ENCODE results near the gene JSRP1.

JSRP1 gene

DNA sequence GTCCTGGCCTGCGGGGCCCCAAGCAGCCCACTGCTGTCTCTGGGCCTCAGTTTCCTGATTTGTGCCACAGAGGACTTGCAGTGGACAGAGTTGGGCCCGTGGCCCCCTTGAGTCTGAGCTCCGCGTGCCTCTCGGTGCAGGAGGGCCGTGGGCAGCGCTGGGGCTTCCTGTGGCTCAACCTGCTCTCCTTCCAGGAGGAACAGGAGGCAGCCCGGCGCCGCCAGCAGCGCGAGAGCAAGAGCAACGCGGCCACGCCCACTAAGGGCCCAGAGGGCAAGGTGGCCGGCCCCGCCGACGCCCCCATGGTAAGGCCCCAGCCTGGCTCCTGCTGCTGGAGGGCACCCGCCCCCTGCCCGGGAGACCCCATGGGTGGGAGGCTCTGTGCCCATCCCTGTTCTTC, 46.0 kb downstream of the JSRP1 start:
- no peak overlapping the region for H3K27ac ChIP-seq (ENCODE audit: low read depth, low read length, poor library complexity, severe bottlenecking)
- H3K4me3 ChIP-seq (ENCODE audit: low read depth, low read length, poor library complexity, severe bottlenecking): no peak overlapping the region
- H3K9me3 ChIP-seq (ENCODE audit: low read length): no peaks in the 10 kb centered on the region
- no peak overlapping the region for H3K9ac ChIP-seq (ENCODE audit: low read length)
- peaks cover 22% of the 10 kb centered on the region for H3K36me3 ChIP-seq (ENCODE audit: insufficient read depth, low read length)
- TF ChIP-seq, protein P1, sequence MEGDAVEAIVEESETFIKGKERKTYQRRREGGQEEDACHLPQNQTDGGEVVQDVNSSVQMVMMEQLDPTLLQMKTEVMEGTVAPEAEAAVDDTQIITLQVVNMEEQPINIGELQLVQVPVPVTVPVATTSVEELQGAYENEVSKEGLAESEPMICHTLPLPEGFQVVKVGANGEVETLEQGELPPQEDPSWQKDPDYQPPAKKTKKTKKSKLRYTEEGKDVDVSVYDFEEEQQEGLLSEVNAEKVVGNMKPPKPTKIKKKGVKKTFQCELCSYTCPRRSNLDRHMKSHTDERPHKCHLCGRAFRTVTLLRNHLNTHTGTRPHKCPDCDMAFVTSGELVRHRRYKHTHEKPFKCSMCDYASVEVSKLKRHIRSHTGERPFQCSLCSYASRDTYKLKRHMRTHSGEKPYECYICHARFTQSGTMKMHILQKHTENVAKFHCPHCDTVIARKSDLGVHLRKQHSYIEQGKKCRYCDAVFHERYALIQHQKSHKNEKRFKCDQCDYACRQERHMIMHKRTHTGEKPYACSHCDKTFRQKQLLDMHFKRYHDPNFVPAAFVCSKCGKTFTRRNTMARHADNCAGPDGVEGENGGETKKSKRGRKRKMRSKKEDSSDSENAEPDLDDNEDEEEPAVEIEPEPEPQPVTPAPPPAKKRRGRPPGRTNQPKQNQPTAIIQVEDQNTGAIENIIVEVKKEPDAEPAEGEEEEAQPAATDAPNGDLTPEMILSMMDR (IDR thresholded peaks at IDR 0.05; ENCODE audit: low read length): no peak
- H2AFZ ChIP-seq (ENCODE audit: low read length): no peak overlapping the region
- H4K20me1 ChIP-seq (ENCODE audit: insufficient read depth, low read length): no peaks in the 10 kb centered on the region
- no peaks in the 10 kb centered on the region for H3K9me2 ChIP-seq (ENCODE audit: low read depth, low read length)
- H3K4me2 ChIP-seq (ENCODE audit: low read length): no peak overlapping the region
- no peaks in the 10 kb centered on the region for H3K27me3 ChIP-seq (ENCODE audit: insufficient read depth, low read length)
- peaks cover 7% of the 10 kb centered on the region for H3K4me1 ChIP-seq (ENCODE audit: insufficient read depth, low read length, severe bottlenecking)
- no peaks in the 10 kb centered on the region for H3F3A ChIP-seq (ENCODE audit: insufficient read depth, low read length)
- H3K79me2 ChIP-seq (ENCODE audit: insufficient read depth, low read length): no peaks in the 10 kb centered on the region

DNA sequence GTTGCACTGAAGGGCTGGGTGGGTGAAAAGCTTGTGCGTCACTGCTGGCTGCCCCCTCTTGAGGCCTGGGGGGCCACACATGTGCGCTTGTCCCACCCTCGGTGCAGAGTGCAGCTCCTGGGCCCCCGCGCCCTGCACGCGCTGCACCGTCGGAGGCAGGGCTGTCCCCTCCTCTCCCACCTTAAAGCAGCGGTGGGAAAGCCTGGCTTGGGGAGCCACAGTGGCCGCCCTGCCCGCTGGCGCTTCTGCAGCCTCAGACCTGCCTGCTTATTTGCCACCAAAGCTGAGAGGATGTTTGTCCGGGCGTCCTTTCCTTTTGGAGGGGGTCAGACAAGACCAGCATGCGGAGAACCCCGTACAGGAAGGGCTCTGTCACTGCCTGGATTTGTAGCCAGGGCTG, 46.8 kb downstream of the JSRP1 start:
- H3K36me3 ChIP-seq (ENCODE audit: insufficient read depth, low read length): peaks cover 17% of the 10 kb centered on the region
- H3K9me2 ChIP-seq (ENCODE audit: low read depth, low read length): no peaks in the 10 kb centered on the region
- no peak overlapping the region for H3K27ac ChIP-seq (ENCODE audit: low read depth, low read length, poor library complexity, severe bottlenecking)
- H3K4me2 ChIP-seq (ENCODE audit: low read length): no peak overlapping the region
- no peaks in the 10 kb centered on the region for H4K20me1 ChIP-seq (ENCODE audit: insufficient read depth, low read length)
- H2AFZ ChIP-seq (ENCODE audit: low read length): no peak overlapping the region
- H3K4me3 ChIP-seq (ENCODE audit: low read depth, low read length, poor library complexity, severe bottlenecking): no peak overlapping the region
- peaks cover 3% of the 10 kb centered on the region for H3K4me1 ChIP-seq (ENCODE audit: insufficient read depth, low read length, severe bottlenecking)
- no peaks in the 10 kb centered on the region for H3K9me3 ChIP-seq (ENCODE audit: low read length)
- H3F3A ChIP-seq (ENCODE audit: insufficient read depth, low read length): no peaks in the 10 kb centered on the region
- TF ChIP-seq, protein P1 (IDR thresholded peaks at IDR 0.05; ENCODE audit: low read length): no peak
- no peak for TF ChIP-seq EZH2 (IDR thresholded peaks at IDR 0.05; ENCODE audit: borderline replicate concordance, low read length)
- no peak overlapping the region for H3K9ac ChIP-seq (ENCODE audit: low read length)
- H3K27me3 ChIP-seq (ENCODE audit: insufficient read depth, low read length): no peaks in the 10 kb centered on the region
- no peaks in the 10 kb centered on the region for H3K79me2 ChIP-seq (ENCODE audit: insufficient read depth, low read length)

DNA sequence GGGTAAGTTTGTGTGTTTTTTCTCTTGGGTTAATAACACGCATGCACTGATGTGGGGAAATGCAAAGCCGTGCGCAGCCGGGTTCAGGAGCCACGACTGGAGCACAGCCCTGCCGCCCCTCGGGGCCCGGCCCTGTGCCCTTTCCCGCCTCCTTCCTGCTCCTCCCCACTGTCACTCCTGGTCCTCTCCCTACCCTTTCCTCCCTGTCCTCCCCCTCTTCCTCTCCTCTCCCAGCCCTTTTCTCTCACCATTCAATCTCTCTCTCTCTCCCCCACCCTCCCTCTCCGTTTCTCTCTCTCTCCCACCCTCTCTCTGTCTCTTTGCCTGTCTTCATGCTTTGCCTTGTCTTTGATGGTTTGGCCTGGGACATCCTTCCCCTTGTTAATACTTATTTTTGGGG, 47.2 kb downstream of the JSRP1 start:
- H3K4me2 ChIP-seq (ENCODE audit: low read length): no peak overlapping the region
- H3K9me2 ChIP-seq (ENCODE audit: low read depth, low read length): no peaks in the 10 kb centered on the region
- no peak overlapping the region for H3K27ac ChIP-seq (ENCODE audit: low read depth, low read length, poor library complexity, severe bottlenecking)
- H3F3A ChIP-seq (ENCODE audit: insufficient read depth, low read length): no peaks in the 10 kb centered on the region
- no peak for TF ChIP-seq EZH2 (IDR thresholded peaks at IDR 0.05; ENCODE audit: borderline replicate concordance, low read length)
- TF ChIP-seq, protein P1 (IDR thresholded peaks at IDR 0.05; ENCODE audit: low read length): no peak
- H4K20me1 ChIP-seq (ENCODE audit: insufficient read depth, low read length): no peaks in the 10 kb centered on the region
- no peaks in the 10 kb centered on the region for H3K27me3 ChIP-seq (ENCODE audit: insufficient read depth, low read length)
- peaks cover 14% of the 10 kb centered on the region for H3K36me3 ChIP-seq (ENCODE audit: insufficient read depth, low read length)
- H3K9me3 ChIP-seq (ENCODE audit: low read length): no peaks in the 10 kb centered on the region
- no peaks in the 10 kb centered on the region for H3K79me2 ChIP-seq (ENCODE audit: insufficient read depth, low read length)
- H3K4me1 ChIP-seq (ENCODE audit: insufficient read depth, low read length, severe bottlenecking): peaks cover 3% of the 10 kb centered on the region
- no peak overlapping the region for H3K4me3 ChIP-seq (ENCODE audit: low read depth, low read length, poor library complexity, severe bottlenecking)
- no peak overlapping the region for H3K9ac ChIP-seq (ENCODE audit: low read length)
- H2AFZ ChIP-seq (ENCODE audit: low read length): no peak overlapping the region

Data from OCI-LY1 (cell line).